Trophoblast cell (in vitro differentiated cells and primary cell): ENCODE data around the gene AKAP6.

ENCODE experiments used
- DNase-seq, 2 donors: peaks; one replicate each; pipeline ENCODE4 v3.0.0-alpha.2; 2016
- H2AFZ ChIP-seq: 2 replicates; pipeline ENCODE4 v1.6.1; 2013; ENCODE audit warnings: low read length, moderate library complexity, mild to moderate bottlenecking; ENCODE audit not compliant: insufficient read depth, poor library complexity
- H2AK5ac ChIP-seq: 2 replicates; pipeline ENCODE4 v1.6.1; 2013; ENCODE audit warnings: mild to moderate bottlenecking, low read length
- H2BK120ac ChIP-seq: 2 replicates; pipeline ENCODE4 v1.6.1; 2013; ENCODE audit warnings: low read length, mild to moderate bottlenecking, moderate library complexity; ENCODE audit not compliant: insufficient read depth, poor library complexity
- H2BK12ac ChIP-seq: 2 replicates; pipeline ENCODE4 v1.6.1; 2013; ENCODE audit warnings: mild to moderate bottlenecking, low read length, moderate library complexity
- H2BK5ac ChIP-seq: 2 replicates; pipeline ENCODE4 v1.6.1; 2013; ENCODE audit warnings: low read length, low read depth, moderate library complexity, mild to moderate bottlenecking; ENCODE audit not compliant: poor library complexity
- H3K14ac ChIP-seq: 2 replicates; pipeline ENCODE4 v1.6.1; 2013; ENCODE audit warnings: mild to moderate bottlenecking, low read length
- H3K18ac ChIP-seq: 2 replicates; pipeline ENCODE4 v1.6.1; 2013; ENCODE audit warnings: mild to moderate bottlenecking, low read length
- H3K23ac ChIP-seq: 2 replicates; pipeline ENCODE4 v1.6.1; 2013; ENCODE audit warnings: low read length
- H3K27ac ChIP-seq: 2 replicates; pipeline ENCODE4 v1.5.1; 2013; ENCODE audit warnings: low read depth, mild to moderate bottlenecking, inconsistent platforms, low read length, moderate library complexity
- H3K27me3 ChIP-seq: 2 replicates; pipeline ENCODE4 v1.6.1; 2013; ENCODE audit warnings: inconsistent platforms, mild to moderate bottlenecking, low read length, moderate library complexity; ENCODE audit not compliant: insufficient read depth
- H3K36me3 ChIP-seq, 2 experiments: 1 replicate in 1 of 2; 2 replicates in 1 of 2; pipeline ENCODE4 v1.6.1; 2013; ENCODE audit warnings: low read length in 2 of 2, mild to moderate bottlenecking in 2 of 2, moderate library complexity in 1 of 2; ENCODE audit not compliant: insufficient read depth in 2 of 2, control insufficient read depth in 1 of 2
- H3K4ac ChIP-seq: 2 replicates; pipeline ENCODE4 v1.6.1; 2013; ENCODE audit warnings: low read depth, mild to moderate bottlenecking, low read length, moderate library complexity
- H3K4me1 ChIP-seq, 2 experiments: 1 replicate in 1 of 2; 2 replicates in 1 of 2; pipeline ENCODE4 v1.6.1; 2013; ENCODE audit warnings: low read length in 2 of 2, mild to moderate bottlenecking in 2 of 2, moderate library complexity in 1 of 2; ENCODE audit not compliant: insufficient read depth in 2 of 2, control insufficient read depth in 1 of 2
- H3K4me2 ChIP-seq: 2 replicates; pipeline ENCODE4 v1.6.1; 2013; ENCODE audit warnings: inconsistent platforms, mild to moderate bottlenecking, low read length, moderate library complexity
- H3K4me3 ChIP-seq: 2 replicates; pipeline ENCODE4 v1.5.1; 2013; ENCODE audit warnings: mild to moderate bottlenecking, low read depth, low read length, inconsistent platforms
- H3K79me1 ChIP-seq: one replicate; pipeline ENCODE4 v1.6.1; 2013; ENCODE audit warnings: low read length
- H3K79me2 ChIP-seq: 2 replicates; pipeline ENCODE4 v1.6.1; 2013; ENCODE audit warnings: low read length, mild to moderate bottlenecking; ENCODE audit not compliant: control insufficient read depth, insufficient read depth, poor library complexity
- H3K9ac ChIP-seq: 2 replicates; pipeline ENCODE4 v1.6.1; 2013; ENCODE audit warnings: mild to moderate bottlenecking, low read length
- H3K9me3 ChIP-seq: 2 replicates; pipeline ENCODE4 v1.6.1; 2013; ENCODE audit warnings: low read depth, mild to moderate bottlenecking, control low read depth, inconsistent platforms, low read length; ENCODE audit not compliant: insufficient read depth
- H4K12ac ChIP-seq: 2 replicates; pipeline ENCODE4 v1.6.1; 2013; ENCODE audit warnings: low read depth, mild to moderate bottlenecking, low read length, moderate library complexity
- H4K8ac ChIP-seq: 2 replicates; pipeline ENCODE4 v1.6.1; 2013; ENCODE audit warnings: low read depth, mild to moderate bottlenecking, low read length, moderate library complexity
- H4K91ac ChIP-seq: one replicate; pipeline ENCODE4 v1.6.1; 2013; ENCODE audit warnings: low read depth, mild to moderate bottlenecking, low read length, moderate library complexity
- whole genome bisulfite sequencing: extraction: QIAGEN DNeasy Blood & Tissue Kit; methylation state at CpG from one replicate; pipeline ENCODE4 v1.1.7; 2013; ENCODE audit warnings: missing lambda C conversion rate; ENCODE audit not compliant: insufficient read length, insufficient coverage; ENCODE audit errors: extremely low coverage; 5-methylcytosine and 5-hydroxymethylcytosine counted together

The AKAP6 gene

GRCh38 chr14:32627545-32628298 is 298.6 kb downstream of the AKAP6 start:
- Histone ChIP-seq H3K9ac (no peak overlapping the region), H4K12ac (no peak overlapping the region), H3K36me3 (no peaks in the 10 kb centered on the region), H3K18ac (no peak overlapping the region), H3K23ac (no peak overlapping the region), H3K4me2 (no peak overlapping the region), H2AFZ (no peak overlapping the region), H3K4me1 (no peaks in the 10 kb centered on the region), H3K79me1 (no peaks in the 10 kb centered on the region), H3K4ac (no peak overlapping the region), H3K27ac (no peak overlapping the region), H3K79me2 (no peaks in the 10 kb centered on the region), H3K14ac (no peak overlapping the region), H2BK120ac (no peak overlapping the region), H4K8ac (no peak overlapping the region), H2BK5ac (no peak overlapping the region), H3K9me3 (no peaks in the 10 kb centered on the region), H3K27me3 (no peaks in the 10 kb centered on the region), H3K4me3 (no peak overlapping the region), H2BK12ac (no peak overlapping the region), H4K91ac (no peak overlapping the region), H2AK5ac (no peak overlapping the region)
- no CpG with 5 or more reads among the region's 4 CpGs for WGBS
- DNase-seq, result no peak

- no peak for DNase-seq
- no peak overlapping the region for H3K23ac ChIP-seq
- no peak overlapping the region for H3K18ac ChIP-seq
- no peak overlapping the region for H2AFZ ChIP-seq
- no CpG with 5 or more reads among the region's 3 CpGs for WGBS
- no peak overlapping the region for H3K4me3 ChIP-seq
- no peaks in the 10 kb centered on the region for H3K27me3 ChIP-seq
- H3K79me2 ChIP-seq, result no peaks in the 10 kb centered on the region
- no peaks in the 10 kb centered on the region for H3K9me3 ChIP-seq
- no peaks in the 10 kb centered on the region for H3K79me1 ChIP-seq
- H2BK5ac ChIP-seq, result no peak overlapping the region
- no peak overlapping the region for H2AK5ac ChIP-seq
- no peak overlapping the region for H4K8ac ChIP-seq
- H4K91ac ChIP-seq, result no peak overlapping the region
- no peaks in the 10 kb centered on the region for H3K36me3 ChIP-seq
- no peak overlapping the region for H3K14ac ChIP-seq
- no peak overlapping the region for H3K4ac ChIP-seq
- H3K4me2 ChIP-seq, result no peak overlapping the region
- no peak overlapping the region for H2BK120ac ChIP-seq
- no peak overlapping the region for H2BK12ac ChIP-seq
- H3K9ac ChIP-seq, result no peak overlapping the region
- H3K27ac ChIP-seq, result no peak overlapping the region
- no peaks in the 10 kb centered on the region for H3K4me1 ChIP-seq
- H4K12ac ChIP-seq, result no peak overlapping the region
Observed at GRCh38 chr14:32629236-32629635, 300.1 kb downstream of the AKAP6 start.

- Histone ChIP-seq H2BK12ac (no peak overlapping the region), H3K9me3 (no peaks in the 10 kb centered on the region), H3K4ac (no peak overlapping the region), H3K36me3 (no peaks in the 10 kb centered on the region), H3K9ac (no peak overlapping the region), H3K14ac (no peak overlapping the region), H2AFZ (no peak overlapping the region), H4K12ac (no peak overlapping the region), H3K79me1 (no peaks in the 10 kb centered on the region), H3K4me3 (no peak overlapping the region), H4K91ac (no peak overlapping the region), H2BK5ac (no peak overlapping the region), H3K4me2 (no peak overlapping the region), H4K8ac (no peak overlapping the region), H3K18ac (no peak overlapping the region), H2BK120ac (no peak overlapping the region), H3K79me2 (no peaks in the 10 kb centered on the region), H3K23ac (no peak overlapping the region), H3K27ac (no peak overlapping the region), H2AK5ac (no peak overlapping the region), H3K27me3 (no peaks in the 10 kb centered on the region), H3K4me1 (no peaks in the 10 kb centered on the region)
- DNase-seq, result no peak
Observed at GRCh38 chr14:32630701-32631100, 301.6 kb downstream of the AKAP6 start.

- Histone ChIP-seq H3K79me1 (no peaks in the 10 kb centered on the region), H3K27me3 (no peaks in the 10 kb centered on the region), H3K9ac (no peak overlapping the region), H3K79me2 (no peaks in the 10 kb centered on the region), H2BK12ac (no peak overlapping the region), H3K36me3 (no peaks in the 10 kb centered on the region), H3K9me3 (no peaks in the 10 kb centered on the region), H3K4me3 (no peak overlapping the region), H3K4ac (no peak overlapping the region), H3K27ac (no peak overlapping the region), H3K4me2 (no peak overlapping the region), H4K91ac (no peak overlapping the region), H2AFZ (no peak overlapping the region), H3K4me1 (no peaks in the 10 kb centered on the region), H4K12ac (no peak overlapping the region), H3K18ac (no peak overlapping the region), H3K23ac (no peak overlapping the region), H2BK120ac (no peak overlapping the region), H2BK5ac (no peak overlapping the region), H2AK5ac (no peak overlapping the region), H4K8ac (no peak overlapping the region), H3K14ac (no peak overlapping the region)
- DNase-seq, result no peak
- WGBS, result no CpG with 5 or more reads among the region's 3 CpGs
Observed at GRCh38 chr14:32633224-32633859, 304.2 kb downstream of the AKAP6 start.
